B cell (primary cell): ENCODE measurements around the gene NUDCD3. TPM values are rescaled to one million over a fixed set of nuclear protein-coding genes. Genes with fewer than 3 reads are reported as not detected.
A peak's percentile ranks its signal among the peaks of the same experiment; 100 is the strongest.

Experiments used
- ATAC-seq: fragments of 200-7000 bp; cut with Tn5 transposase; one replicate; pipeline ENCODE4 v1.10.0; 2021; ENCODE audit warnings: low read depth, mild to moderate bottlenecking, moderate number of reproducible peaks, moderate library complexity
- CTCF ChIA-PET: fragments of 350-600 bp; sonication (Branson Sonifier 250); formaldehyde crosslinking; loops from one replicate; lab custom pipeline; 2021; ENCODE audit warnings: antibody characterized with exemption, inconsistent platforms; lab: Charles Lee
- POLR2A ChIA-PET: fragments of 350-600 bp; sonication (Branson Sonifier 250); formaldehyde crosslinking; loops from one replicate; lab custom pipeline; 2021; ENCODE audit warnings: antibody characterized with exemption; lab: Charles Lee
- DNase-seq: peaks from one replicate; pipeline ENCODE4 v3.0.0; 2013
- H2AFZ ChIP-seq: 2 replicates; pipeline ENCODE4 v1.6.1; 2012; ENCODE audit warnings: mild to moderate bottlenecking, low read depth, low read length; ENCODE audit not compliant: insufficient read depth, poor library complexity, severe bottlenecking
- H3K27ac ChIP-seq, 2 donors: 1 replicate in 1 of 2; 2 replicates in 1 of 2; pipeline ENCODE4 v1.5.1; 2012 to 2013; ENCODE audit warnings: low read length in 2 of 2, mild to moderate bottlenecking in 2 of 2, moderate library complexity in 1 of 2
- H3K27me3 ChIP-seq, 4 experiments: fragments of 200-600 bp in 1 of 4; sonication (generic) in 1 of 4; replicated peaks in 1 of 4; 1 replicate in 2 of 4; 2 replicates in 2 of 4; pipeline versions ENCODE4 v1.6.1 to v1.7.0; 2013 to 2016; ENCODE audit warnings: low read length in 3 of 4, mild to moderate bottlenecking in 2 of 4, mixed read lengths in 1 of 4, moderate library complexity in 1 of 4; ENCODE audit not compliant: insufficient read depth in 4 of 4, control insufficient read depth in 3 of 4; ENCODE audit errors: control extremely low read depth in 1 of 4
- H3K36me3 ChIP-seq, 2 experiments: replicated peaks in 1 of 2; 1 replicate in 1 of 2; 2 replicates in 1 of 2; pipeline versions ENCODE4 v1.6.1 to v1.7.1; 2013; ENCODE audit warnings: low read length in 1 of 2; ENCODE audit not compliant: insufficient read depth in 2 of 2, control insufficient read depth in 1 of 2; ENCODE audit errors: control extremely low read depth in 1 of 2, extremely low read depth in 1 of 2
- H3K4me1 ChIP-seq, 2 donors: fragments of 200-600 bp in 1 of 2; sonication (generic) in 1 of 2; 1 replicate in 1 of 2; 2 replicates in 1 of 2; pipeline versions ENCODE4 v1.5.1 to v1.6.1; 2013 to 2017; ENCODE audit warnings: low read length in 2 of 2; ENCODE audit not compliant: control insufficient read depth in 2 of 2, insufficient read depth in 2 of 2
- H3K4me2 ChIP-seq: replicated peaks from 2 replicates; pipeline ENCODE3; 2012; ENCODE audit warnings: mild to moderate bottlenecking, low read depth, low read length; ENCODE audit not compliant: poor library complexity, severe bottlenecking
- H3K4me3 ChIP-seq, 5 experiments: fragments of 200-600 bp in 1 of 5; sonication (generic) in 1 of 5; 1 replicate in 3 of 5; 2 replicates in 2 of 5; pipeline versions ENCODE4 v1.5.1 to v1.7.0; 2011 to 2016; ENCODE audit warnings: low read length in 4 of 5, mild to moderate bottlenecking in 4 of 5, low read depth in 2 of 5, control low read depth in 1 of 5, moderate library complexity in 1 of 5; ENCODE audit not compliant: insufficient read depth in 1 of 5; ENCODE audit errors: control extremely low read depth in 1 of 5, extremely low read depth in 1 of 5
- H3K79me2 ChIP-seq: fragments of 200-600 bp; sonication (generic); one replicate; pipeline ENCODE4 v1.6.0; 2016; ENCODE audit warnings: low read length; ENCODE audit not compliant: control insufficient read depth, insufficient read depth
- H3K9ac ChIP-seq: fragments of 200-600 bp; sonication (generic); 2 replicates; pipeline ENCODE4 v1.6.1; 2017; ENCODE audit warnings: mild to moderate bottlenecking, low read length, moderate library complexity
- H3K9me3 ChIP-seq, 3 donors: one replicate each; pipeline versions ENCODE4 v1.6.1 to v1.7.1; 2013; ENCODE audit warnings: low read length in 2 of 3; ENCODE audit not compliant: control insufficient read depth in 2 of 3, insufficient read depth in 1 of 3; ENCODE audit errors: control extremely low read depth in 1 of 3
- H4K20me1 ChIP-seq: 2 replicates; pipeline ENCODE4 v1.6.0; 2012; ENCODE audit warnings: mild to moderate bottlenecking, low read length; ENCODE audit not compliant: insufficient read depth, control insufficient read depth, poor library complexity, severe bottlenecking
- H3K27ac Mint-ChIP-seq: one replicate; pipeline ENCODE4 v1.8.0; 2021; ENCODE audit warnings: mixed read lengths
- H3K27me3 Mint-ChIP-seq: one replicate; pipeline ENCODE4 v1.8.0; 2021; ENCODE audit warnings: mixed read lengths
- H3K4me1 Mint-ChIP-seq: one replicate; pipeline ENCODE4 v1.8.0; 2021; ENCODE audit warnings: mixed read lengths
- H3K4me3 Mint-ChIP-seq: one replicate; pipeline ENCODE4 v1.8.0; 2021; ENCODE audit warnings: mixed read lengths
- H3K9me3 Mint-ChIP-seq: one replicate; pipeline ENCODE4 v1.8.0; 2022; ENCODE audit warnings: mixed read lengths; ENCODE audit not compliant: insufficient read depth
- CTCF ChIP-seq: fragments of 200-600 bp; IDR thresholded peaks from one replicate; pipeline ENCODE4 v1.8.0; 2022; ENCODE audit warnings: antibody characterized with exemption, mild to moderate bottlenecking
- EZH2 ChIP-seq: IDR thresholded peaks from 2 replicates; pipeline ENCODE4 v1.6.1; 2012; ENCODE audit warnings: borderline replicate concordance, low read depth, mild to moderate bottlenecking, moderate library complexity, low read length; ENCODE audit not compliant: insufficient read depth, poor library complexity, severe bottlenecking
- WGBS: methylation state at CpG from one replicate; pipeline ENCODE4 v1.1.5; 2013; ENCODE audit warnings: missing lambda C conversion rate; ENCODE audit not compliant: insufficient coverage; 5-methylcytosine and 5-hydroxymethylcytosine counted together
- intact Hi-C: fragments of 100-400 bp; cut with micrococcal nuclease; formaldehyde crosslinking; loops from one replicate; pipeline ENCODE4 v1.10.0; 2022
- polyA plus RNA-seq: library from polyadenylated mRNA; depleted of rRNA; stranded (reverse); fragments of >200 nt; gene quantifications from 2 replicates; pipeline ENCODE4 v1.2.3, GENCODE V29; 2012
- total RNA-seq, 2 donors: library from RNA; stranded (reverse); fragments of 120-200 nt in 1 of 2; gene quantifications; 1 replicate in 1 of 2; 2 replicates in 1 of 2; pipeline versions ENCODE4 v1.2.3 to v1.2.4, GENCODE V29; 2013 to 2022

Gene NUDCD3
- total and polyA plus RNA-seq, 2 donors (not counting 1 experiment from before 2014, with no cell fraction given) = 29.8 to 101 TPM

- H3K9me3 Mint-ChIP-seq = no peaks in the 10 kb centered on the region
- H3K4me1 Mint-ChIP-seq = peaks cover 8% of the 10 kb centered on the region
- ChIA-PET CTCF (interaction anchor here (1.2 kb wide), 1 partner anchor 10 kb away, joined by 3 read pairs; no protein-coding TSS in a partner anchor), POLR2A (no interaction called here)
- H3K4me3 Mint-ChIP-seq = no peak overlapping the region
- Histone ChIP-seq H3K9ac (no peak overlapping the region), H3K4me1 (peaks cover 0 to 1% of the 10 kb centered on the region in 2 donors), H3K79me2 (no peaks in the 10 kb centered on the region), H3K4me3 (no peak overlapping the region), H3K27ac (no peak overlapping the region), H3K36me3 (no peaks in the 10 kb centered on the region), H3K9me3 (no peaks in the 10 kb centered on the region), H3K4me2 (no peak overlapping the region), H4K20me1 (no peaks in the 10 kb centered on the region), H2AFZ (no peak overlapping the region), H3K27me3 (peaks cover 0 to 6% (median 3%) of the 10 kb centered on the region in 4 experiments)
- intact Hi-C loops = loop anchor here (5.0 to 10.0 kb wide), 2 partner anchors 510 to 628 kb away; partner anchors contain the start of gene MRPS24
- no CpG with 5 or more reads among the region's 2 CpGs for whole genome bisulfite sequencing
- no peak for TF ChIP-seq CTCF
- no peak for TF ChIP-seq EZH2
- no peak overlapping the region for H3K27ac Mint-ChIP-seq
- ATAC-seq (no peak), DNase-seq (no peak)
- peaks cover 20% of the 10 kb centered on the region for H3K27me3 Mint-ChIP-seq
Observed at GRCh38 chr7:44494960-44495359, 4.5 kb upstream of the NUDCD3 start.

- H3K79me2 ChIP-seq = peaks cover 34% of the 10 kb centered on the region
- H3K36me3 ChIP-seq = peaks cover 0 to 10% of the 10 kb centered on the region in 2 experiments
- H3K27me3 ChIP-seq = peaks cover 0 to 6% (median 3%) of the 10 kb centered on the region in 4 experiments
- intact Hi-C loops = loop anchor here (2.0 to 10.0 kb wide), 7 partner anchors 74 to 1578 kb away; partner anchors contain the start of genes C7orf25, MRPS24 and TBRG4
- H3K9me3 Mint-ChIP-seq = no peaks in the 10 kb centered on the region
- peak overlapping the region; percentile 91 for H3K4me3 Mint-ChIP-seq
- H3K27ac Mint-ChIP-seq = peak overlapping the region; percentile 93
- H3K27me3 Mint-ChIP-seq = peaks cover 10% of the 10 kb centered on the region
- no peaks in the 10 kb centered on the region for H3K9me3 ChIP-seq
- no CpG with 5 or more reads among the region's 3 CpGs for WGBS
- no peak for TF ChIP-seq EZH2
- TF ChIP-seq CTCF = no peak
- peaks cover 26% of the 10 kb centered on the region for H4K20me1 ChIP-seq
- H3K4me1 ChIP-seq = peaks cover 15 to 21% of the 10 kb centered on the region in 2 donors
- no peak for DNase-seq
- peaks cover 38% of the 10 kb centered on the region for H3K4me1 Mint-ChIP-seq
- ATAC-seq = no peak
- ChIA-PET CTCF (interaction anchor here (1.0 to 2.9 kb wide), 6 partner anchors 13 to 1579 kb away, joined by 3 to 14 read pairs (median 5); no protein-coding TSS in a partner anchor), POLR2A (interaction anchor here (0.6 to 1.8 kb wide), 6 partner anchors 83 to 761 kb away, joined by 3 to 4 read pairs (median 4); partner anchors contain the start of genes DDX56, TMED4 and YKT6)
- H3K4me2 ChIP-seq = peak overlapping the region; percentile 76
- peak overlapping the region in 1 of 2 donors; percentile 93 for H3K27ac ChIP-seq
- H2AFZ ChIP-seq = peak overlapping the region; percentile 98
- H3K4me3 ChIP-seq = peak overlapping the region; percentile 89 to 98 (median 93)
- peak overlapping the region; percentile 90 for H3K9ac ChIP-seq
Observed at GRCh38 chr7:44491229-44491628, 771 bp upstream of the NUDCD3 start.
